AG10803 (cell line): ENCODE results near the gene GID8.

ENCODE experiments used
- DNase-seq: peaks from one replicate; pipeline ENCODE4 v3.0.0; 2010; ENCODE audit warnings: low read depth
- H3K4me3 ChIP-seq: 2 replicates; pipeline ENCODE4 v1.5.1; 2011; ENCODE audit warnings: mild to moderate bottlenecking, low read length, control low read depth
- TF ChIP-seq, protein P1 (sequence below): conservative IDR thresholded peaks from 2 replicates; pipeline ENCODE4 v1.5.1; 2011; ENCODE audit warnings: mild to moderate bottlenecking, low read length, control low read depth, inconsistent platforms

GID8 gene

DNA sequence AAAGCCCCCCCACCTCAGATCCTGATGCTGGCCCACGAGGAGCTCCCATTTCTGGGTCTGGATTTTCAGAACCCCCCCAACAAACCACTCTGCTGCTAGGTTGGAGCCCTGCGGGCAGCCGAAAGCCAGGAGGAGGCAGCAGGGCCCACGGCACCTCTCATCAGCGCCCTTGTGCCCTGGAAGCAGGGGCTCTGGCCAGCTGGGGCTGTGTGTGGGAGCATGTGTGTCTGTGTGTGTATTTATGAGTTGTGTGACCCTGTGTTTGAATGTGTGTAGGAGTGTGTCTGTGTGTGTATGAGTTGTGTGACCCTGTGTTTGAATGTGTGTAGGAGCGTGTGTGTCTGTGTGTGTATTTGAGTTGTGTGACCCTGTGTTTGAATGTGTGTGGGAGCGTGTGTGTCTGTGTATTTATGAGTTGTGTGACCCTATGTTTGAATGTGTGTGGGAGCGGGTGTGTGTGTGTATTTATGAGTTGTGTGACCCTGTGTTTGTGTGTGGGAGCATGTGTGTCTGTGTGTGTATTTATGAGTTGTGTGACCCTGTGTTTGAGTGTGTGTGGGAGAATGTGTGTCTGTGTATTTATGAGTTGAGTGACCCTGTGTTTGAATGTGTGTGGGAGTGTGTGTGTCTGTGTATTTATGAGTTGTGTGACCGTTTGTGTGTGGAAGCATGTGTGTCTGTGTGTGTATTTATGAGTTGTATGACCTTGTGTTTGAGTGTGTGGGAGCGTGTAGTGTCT lies 33.4 kb downstream of the GID8 start:
- no peak overlapping the region for H3K4me3 ChIP-seq
- TF ChIP-seq, protein P1, sequence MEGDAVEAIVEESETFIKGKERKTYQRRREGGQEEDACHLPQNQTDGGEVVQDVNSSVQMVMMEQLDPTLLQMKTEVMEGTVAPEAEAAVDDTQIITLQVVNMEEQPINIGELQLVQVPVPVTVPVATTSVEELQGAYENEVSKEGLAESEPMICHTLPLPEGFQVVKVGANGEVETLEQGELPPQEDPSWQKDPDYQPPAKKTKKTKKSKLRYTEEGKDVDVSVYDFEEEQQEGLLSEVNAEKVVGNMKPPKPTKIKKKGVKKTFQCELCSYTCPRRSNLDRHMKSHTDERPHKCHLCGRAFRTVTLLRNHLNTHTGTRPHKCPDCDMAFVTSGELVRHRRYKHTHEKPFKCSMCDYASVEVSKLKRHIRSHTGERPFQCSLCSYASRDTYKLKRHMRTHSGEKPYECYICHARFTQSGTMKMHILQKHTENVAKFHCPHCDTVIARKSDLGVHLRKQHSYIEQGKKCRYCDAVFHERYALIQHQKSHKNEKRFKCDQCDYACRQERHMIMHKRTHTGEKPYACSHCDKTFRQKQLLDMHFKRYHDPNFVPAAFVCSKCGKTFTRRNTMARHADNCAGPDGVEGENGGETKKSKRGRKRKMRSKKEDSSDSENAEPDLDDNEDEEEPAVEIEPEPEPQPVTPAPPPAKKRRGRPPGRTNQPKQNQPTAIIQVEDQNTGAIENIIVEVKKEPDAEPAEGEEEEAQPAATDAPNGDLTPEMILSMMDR, result no peak
- DNase-seq, result no peak

DNA sequence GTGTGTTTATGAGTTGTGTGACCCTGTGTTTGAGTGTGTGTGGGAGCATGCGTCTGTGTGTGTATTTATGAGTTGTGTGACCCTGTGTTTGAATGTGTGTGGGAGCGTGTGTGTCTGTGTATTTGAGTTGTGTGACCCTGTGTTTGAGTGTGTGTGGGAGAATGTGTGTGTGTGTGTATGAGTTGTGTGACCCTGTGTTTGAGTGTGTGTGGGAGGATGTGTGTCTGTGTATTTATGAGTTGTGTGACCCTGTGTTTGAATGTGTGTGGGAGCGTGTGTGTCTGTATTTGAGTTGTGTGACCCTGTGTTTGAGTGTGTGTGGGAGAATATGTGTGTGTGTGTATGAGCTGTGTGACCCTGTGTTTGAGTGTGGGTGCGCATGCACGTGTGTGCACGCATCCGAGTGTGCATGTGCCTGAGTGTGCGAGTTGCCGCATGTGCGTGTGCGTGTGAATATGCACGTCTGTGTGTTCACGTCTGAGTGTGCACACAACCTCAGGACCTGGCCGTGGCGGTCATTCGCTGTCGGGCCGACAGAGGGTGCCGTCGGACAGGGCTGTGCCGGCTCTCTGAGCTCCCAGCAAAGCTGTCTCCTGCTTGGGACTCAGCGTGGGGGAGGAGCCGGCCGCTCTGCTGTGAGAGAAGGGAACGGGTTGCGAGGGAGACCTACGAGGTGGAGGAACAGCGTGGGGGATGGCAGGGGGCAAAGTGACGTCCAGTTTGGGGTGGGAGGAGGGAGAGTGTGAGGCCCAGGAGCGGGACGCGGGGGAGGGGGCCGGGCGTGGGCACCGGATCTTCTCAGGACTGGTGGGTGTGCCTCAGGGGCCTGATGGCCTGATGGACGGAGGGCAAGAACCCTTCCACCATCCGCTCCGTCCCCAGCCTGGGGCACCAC lies 34.2 kb downstream of the GID8 start:
- DNase-seq, result peak; percentile 70
- TF ChIP-seq, protein P1, result peak; percentile 85
- peak overlapping the region; percentile 45 for H3K4me3 ChIP-seq

DNA sequence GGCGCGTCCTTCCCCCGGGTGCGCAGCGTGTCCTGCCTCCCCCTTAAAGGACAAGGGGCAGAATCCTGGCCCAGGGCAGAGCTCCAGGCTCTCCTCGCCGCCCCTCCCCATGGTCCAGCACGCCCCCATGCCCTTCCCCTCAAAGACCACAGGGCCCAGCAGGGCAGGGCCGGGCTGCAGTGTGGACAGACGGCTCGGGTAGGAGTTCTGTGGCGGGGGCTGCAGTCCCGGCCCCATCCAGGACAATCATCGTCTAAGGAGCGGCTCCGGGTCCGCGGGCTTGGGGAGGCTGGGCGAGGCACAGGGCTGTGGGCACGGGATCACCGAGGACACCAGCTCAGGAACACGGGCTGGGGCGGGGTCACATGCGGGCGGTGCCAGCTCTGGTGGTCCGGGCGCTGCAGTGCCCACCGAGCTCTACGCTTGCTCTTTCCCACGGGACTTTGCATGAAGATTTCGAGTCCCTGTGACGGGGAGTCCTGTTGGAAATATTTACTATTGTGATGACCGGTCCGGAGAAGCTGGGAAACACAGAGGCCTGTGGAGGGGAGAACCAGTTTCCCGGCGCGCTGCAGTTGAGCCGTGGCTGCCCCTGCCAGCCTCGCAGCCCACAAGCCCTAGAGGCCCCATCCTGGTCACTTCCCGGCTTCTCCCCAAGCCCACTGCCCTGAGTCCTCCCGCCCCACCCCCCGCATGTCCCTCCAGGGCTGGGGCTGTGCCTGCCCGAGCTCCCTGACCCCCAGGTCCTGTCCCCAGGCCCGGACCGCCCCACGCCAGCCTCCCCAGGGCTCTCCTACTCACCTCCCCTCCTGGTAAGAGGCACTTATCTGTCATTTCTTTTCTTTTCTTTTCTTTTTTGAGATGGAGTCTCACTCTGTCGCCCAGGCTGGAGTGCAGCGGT lies 35.1 kb downstream of the GID8 start:
- no peak for DNase-seq
- TF ChIP-seq, protein P1, result no peak
- no peak overlapping the region for H3K4me3 ChIP-seq

DNA sequence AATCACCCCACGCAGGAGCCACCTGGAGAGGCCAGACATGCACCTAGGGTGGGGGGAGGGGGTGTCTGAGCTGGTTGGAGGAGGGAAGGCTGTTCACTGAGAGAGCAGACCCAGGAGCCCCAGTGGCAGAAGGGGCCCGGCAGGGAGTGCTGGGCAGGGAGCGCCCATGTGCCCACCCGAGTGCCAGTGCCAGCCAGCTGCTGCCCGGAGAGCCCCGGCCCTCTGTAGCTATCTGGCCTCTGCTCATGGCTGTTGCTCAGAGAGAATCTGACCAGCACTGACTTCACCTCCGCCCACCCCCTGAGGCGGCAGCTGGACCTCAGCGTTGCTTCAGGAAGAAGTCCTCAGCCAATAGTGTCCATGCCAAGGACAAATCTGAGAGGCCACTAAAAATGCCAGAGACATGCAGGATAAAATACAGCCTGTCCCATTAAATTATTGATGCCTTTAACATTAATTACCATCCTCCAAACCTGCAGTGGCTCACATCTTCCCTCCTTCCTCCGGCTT lies 37.4 kb downstream of the GID8 start:
- H3K4me3 ChIP-seq, result no peak overlapping the region
- no peak for DNase-seq
- TF ChIP-seq, protein P1, result no peak

DNA sequence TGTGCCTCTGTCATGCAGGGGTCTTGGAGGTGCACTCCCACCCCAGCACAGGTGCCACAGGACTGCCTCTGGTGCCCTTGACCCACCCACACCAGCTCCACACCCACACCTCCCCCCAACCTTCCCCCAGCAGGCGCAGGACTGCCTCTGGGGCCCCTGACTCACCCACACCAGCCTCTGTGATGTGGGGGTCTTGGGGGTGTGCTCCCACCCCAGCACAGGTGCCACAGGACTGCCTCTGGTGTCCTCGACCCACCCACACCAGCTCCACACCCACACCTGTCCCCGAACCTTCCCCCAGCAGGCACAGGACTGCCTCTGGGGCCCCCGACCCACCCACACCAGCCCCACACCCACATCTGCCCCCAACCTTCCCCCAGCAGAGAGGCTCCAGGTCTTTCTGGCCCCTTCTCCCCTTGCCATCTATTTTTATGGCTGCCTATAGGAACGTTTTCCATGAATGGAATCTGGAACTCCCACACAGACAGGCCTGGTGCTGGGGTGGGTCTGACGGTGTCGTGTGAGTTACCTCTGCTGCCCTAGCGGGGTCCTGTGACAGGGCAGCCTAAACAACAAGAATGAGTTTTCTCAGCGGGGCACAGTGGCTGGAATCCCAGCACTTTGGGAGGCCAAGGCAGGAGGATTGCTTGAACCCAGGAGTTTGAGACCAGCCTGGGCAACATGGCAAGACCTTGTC lies 38.0 kb downstream of the GID8 start:
- no peak for DNase-seq
- no peak overlapping the region for H3K4me3 ChIP-seq
- TF ChIP-seq, protein P1, result no peak

DNA sequence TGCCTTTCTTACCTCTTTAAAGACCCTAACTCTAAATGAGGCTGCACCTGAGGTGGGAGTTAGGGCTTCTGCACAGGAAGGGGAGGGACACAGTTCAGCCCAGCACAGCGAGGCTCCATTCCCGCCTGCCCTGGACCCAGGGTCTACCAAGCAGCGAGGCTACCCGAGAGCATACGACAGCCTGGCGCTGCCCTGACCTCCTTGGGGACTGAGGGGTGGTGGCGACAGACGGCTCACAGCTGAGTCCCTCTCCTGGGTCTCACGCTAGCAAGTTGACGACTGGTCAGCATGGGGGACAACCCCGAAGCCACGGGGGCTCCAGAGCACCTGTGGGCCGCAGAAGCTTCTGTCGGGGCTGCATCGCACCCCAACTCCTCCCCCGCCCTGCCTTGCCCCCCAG lies 38.9 kb downstream of the GID8 start:
- TF ChIP-seq, protein P1, result no peak
- H3K4me3 ChIP-seq, result no peak overlapping the region
- DNase-seq, result no peak
